Effector memory CD8-positive, alpha-beta T cell (primary cell): Measurements from ENCODE around the gene MFSD8.
"Not testable (repeated sequence)": the region's sequence is repeated elsewhere in the genome, so short reads cannot be mapped to it uniquely, and the experiment has no call there.

ENCODE experiments used
- ATAC-seq: fragments of 150-1000 bp; cut with Tn5 transposase; replicated peaks from 2 replicates; pipeline ENCODE4 v1.10.0; 2021; ENCODE audit warnings: mild to moderate bottlenecking, moderate library complexity
- DNase-seq, 3 experiments: peaks; one replicate each; pipeline ENCODE4 v3.0.0; 2021
- H3K27ac Mint-ChIP-seq, 2 donors: one replicate each; pipeline ENCODE4 v1.8.0; 2022; ENCODE audit warnings: mild to moderate bottlenecking in 2 of 2, mixed read lengths in 2 of 2, moderate library complexity in 2 of 2
- H3K27me3 Mint-ChIP-seq, 2 donors: one replicate each; pipeline ENCODE4 v1.8.0; 2022; ENCODE audit warnings: mixed read lengths in 2 of 2
- H3K36me3 Mint-ChIP-seq: one replicate; pipeline ENCODE4 v1.8.0; 2022; ENCODE audit warnings: mild to moderate bottlenecking, moderate library complexity, mixed read lengths; ENCODE audit not compliant: insufficient read depth
- H3K4me1 Mint-ChIP-seq, 2 donors: one replicate each; pipeline ENCODE4 v1.8.0; 2022; ENCODE audit warnings: low read depth in 2 of 2, mixed read lengths in 2 of 2
- H3K4me3 Mint-ChIP-seq, 2 donors: one replicate each; pipeline ENCODE4 v1.8.0; 2022; ENCODE audit warnings: mild to moderate bottlenecking in 2 of 2, mixed read lengths in 2 of 2, moderate library complexity in 2 of 2
- H3K9me3 Mint-ChIP-seq, 2 donors: one replicate each; pipeline ENCODE4 v1.8.0; 2022; ENCODE audit warnings: mixed read lengths in 2 of 2

Gene MFSD8

GRCh38 chr4:127917151-127917550 is 47.8 kb downstream of the MFSD8 start:
- Mint-ChIP-seq H3K27me3 (no peaks in the 10 kb centered on the region), H3K4me1 (peaks cover 0 to 3% of the 10 kb centered on the region in 2 donors), H3K9me3 (no peaks in the 10 kb centered on the region), H3K4me3 (no peak overlapping the region), H3K27ac (no peak overlapping the region), H3K36me3 (peaks cover 20% of the 10 kb centered on the region)
- DNase-seq, result no peak
- ATAC-seq, result no peak

- H3K4me1 Mint-ChIP-seq, result peaks cover 0 to 3% of the 10 kb centered on the region in 2 donors
- no peak overlapping the region for H3K27ac Mint-ChIP-seq
- no peaks in the 10 kb centered on the region for H3K9me3 Mint-ChIP-seq
- no peak for DNase-seq
- no peaks in the 10 kb centered on the region for H3K27me3 Mint-ChIP-seq
- ATAC-seq, result no peak
- peaks cover 19% of the 10 kb centered on the region for H3K36me3 Mint-ChIP-seq
- H3K4me3 Mint-ChIP-seq, result no peak overlapping the region
Measured at GRCh38 chr4:127916512-127916911, 48.5 kb downstream of the MFSD8 start.

GRCh38 chr4:127905029-127905428 is 59.9 kb downstream of the MFSD8 start:
- H3K27ac Mint-ChIP-seq, result no peak overlapping the region
- no peaks in the 10 kb centered on the region for H3K27me3 Mint-ChIP-seq
- H3K36me3 Mint-ChIP-seq, result no peaks in the 10 kb centered on the region
- H3K4me3 Mint-ChIP-seq, result no peak overlapping the region
- H3K4me1 Mint-ChIP-seq, result no peaks in the 10 kb centered on the region
- no peak for ATAC-seq
- no peaks in the 10 kb centered on the region for H3K9me3 Mint-ChIP-seq
- no peak for DNase-seq

- H3K27me3 Mint-ChIP-seq, H3K4me1 Mint-ChIP-seq, H3K9me3 Mint-ChIP-seq, H3K27ac Mint-ChIP-seq, H3K4me3 Mint-ChIP-seq, H3K36me3 Mint-ChIP-seq, DNase-seq, ATAC-seq: not testable (repeated sequence)
Measured at GRCh38 chr4:127899682-127900081, 65.3 kb downstream of the MFSD8 start.

- H3K27ac Mint-ChIP-seq, result no peak overlapping the region
- peaks cover 5% of the 10 kb centered on the region for H3K36me3 Mint-ChIP-seq
- no peaks in the 10 kb centered on the region for H3K4me1 Mint-ChIP-seq
- no peaks in the 10 kb centered on the region for H3K27me3 Mint-ChIP-seq
- ATAC-seq (no peak), DNase-seq (no peak)
- H3K4me3 Mint-ChIP-seq, result no peak overlapping the region
- H3K9me3 Mint-ChIP-seq, result no peaks in the 10 kb centered on the region
Measured at GRCh38 chr4:127896528-127896927, 68.4 kb downstream of the MFSD8 start.

GRCh38 chr4:127896069-127896468 is 68.9 kb downstream of the MFSD8 start:
- H3K9me3 Mint-ChIP-seq, result no peaks in the 10 kb centered on the region
- DNase-seq, result no peak
- ATAC-seq, result no peak
- H3K27me3 Mint-ChIP-seq, result no peaks in the 10 kb centered on the region
- peaks cover 5% of the 10 kb centered on the region for H3K36me3 Mint-ChIP-seq
- H3K4me3 Mint-ChIP-seq, result no peak overlapping the region
- no peaks in the 10 kb centered on the region for H3K4me1 Mint-ChIP-seq
- no peak overlapping the region for H3K27ac Mint-ChIP-seq

- Mint-ChIP-seq H3K27me3 (no peaks in the 10 kb centered on the region), H3K4me1 (no peaks in the 10 kb centered on the region), H3K4me3 (no peak overlapping the region), H3K36me3 (peaks cover 5% of the 10 kb centered on the region), H3K27ac (no peak overlapping the region), H3K9me3 (no peaks in the 10 kb centered on the region)
- DNase-seq (no peak), ATAC-seq (no peak)
Measured at GRCh38 chr4:127889903-127890302, 75.1 kb downstream of the MFSD8 start.

GRCh38 chr4:127888559-127888958 is 76.4 kb downstream of the MFSD8 start:
- Mint-ChIP-seq H3K4me1 (no peaks in the 10 kb centered on the region), H3K4me3 (no peak overlapping the region), H3K27me3 (no peaks in the 10 kb centered on the region), H3K36me3 (no peaks in the 10 kb centered on the region), H3K27ac (peak overlapping the region in 1 of 2 donors; percentile 15), H3K9me3 (no peaks in the 10 kb centered on the region)
- DNase-seq (no peak), ATAC-seq (no peak)

GRCh38 chr4:127881563-127881864 is 83.5 kb downstream of the MFSD8 start:
- ATAC-seq, result peak; percentile 4
- H3K27me3 Mint-ChIP-seq, result no peaks in the 10 kb centered on the region
- no peak for DNase-seq
- H3K27ac Mint-ChIP-seq, result peak overlapping the region; percentile 98
- H3K9me3 Mint-ChIP-seq, result no peaks in the 10 kb centered on the region
- peaks cover 16% of the 10 kb centered on the region for H3K36me3 Mint-ChIP-seq
- peak overlapping the region; percentile 100 for H3K4me3 Mint-ChIP-seq
- peaks cover 11 to 18% of the 10 kb centered on the region in 2 donors for H3K4me1 Mint-ChIP-seq

- H3K4me3 Mint-ChIP-seq, result peak within 1 kb of the TSS; percentile 100
- H3K9me3 Mint-ChIP-seq, result no peaks in the 10 kb centered on the region
- no peaks in the 10 kb centered on the region for H3K27me3 Mint-ChIP-seq
- H3K27ac Mint-ChIP-seq, result peak within 1 kb of the TSS; percentile 98
- DNase-seq, result peak; percentile 91 to 93 (median 93)
- H3K4me1 Mint-ChIP-seq, result peaks cover 11 to 18% of the 10 kb centered on the region in 2 donors
- ATAC-seq, result peak; percentile 94
- H3K36me3 Mint-ChIP-seq, result peaks cover 16% of the 10 kb centered on the region
Measured at GRCh38 chr4:127880763-127881562, 84.0 kb downstream of the MFSD8 start, which contains the start of gene PLK4. Gene PLK4 (plus strand): TSS chr4:127880893. CDS start chr4:127881135, 242 bp downstream.

- Mint-ChIP-seq H3K9me3 (no peaks in the 10 kb centered on the region), H3K27ac (no peak overlapping the region), H3K4me3 (no peak overlapping the region), H3K4me1 (peaks cover 6 to 8% of the 10 kb centered on the region in 2 donors), H3K27me3 (no peaks in the 10 kb centered on the region), H3K36me3 (peaks cover 13% of the 10 kb centered on the region)
- ATAC-seq, result no peak
- no peak for DNase-seq
Measured at GRCh38 chr4:127875791-127876190, 89.2 kb downstream of the MFSD8 start.

GRCh38 chr4:127870688-127871087 is 94.3 kb downstream of the MFSD8 start:
- no peak overlapping the region for H3K4me3 Mint-ChIP-seq
- H3K9me3 Mint-ChIP-seq, result no peaks in the 10 kb centered on the region
- no peaks in the 10 kb centered on the region for H3K4me1 Mint-ChIP-seq
- DNase-seq (no peak), ATAC-seq (no peak)
- no peak overlapping the region for H3K27ac Mint-ChIP-seq
- H3K36me3 Mint-ChIP-seq, result no peaks in the 10 kb centered on the region
- H3K27me3 Mint-ChIP-seq, result no peaks in the 10 kb centered on the region

GRCh38 chr4:127870281-127870680 is 94.7 kb downstream of the MFSD8 start:
- ATAC-seq (no peak), DNase-seq (no peak)
- H3K4me1 Mint-ChIP-seq, result no peaks in the 10 kb centered on the region
- H3K27ac Mint-ChIP-seq, result no peak overlapping the region
- no peaks in the 10 kb centered on the region for H3K9me3 Mint-ChIP-seq
- H3K36me3 Mint-ChIP-seq, result no peaks in the 10 kb centered on the region
- no peaks in the 10 kb centered on the region for H3K27me3 Mint-ChIP-seq
- no peak overlapping the region for H3K4me3 Mint-ChIP-seq

- Mint-ChIP-seq H3K27me3 (no peaks in the 10 kb centered on the region), H3K4me3 (no peak overlapping the region), H3K27ac (no peak overlapping the region), H3K4me1 (no peaks in the 10 kb centered on the region), H3K9me3 (no peaks in the 10 kb centered on the region), H3K36me3 (no peaks in the 10 kb centered on the region)
- ATAC-seq (no peak), DNase-seq (no peak)
Measured at GRCh38 chr4:127868196-127868595, 96.8 kb downstream of the MFSD8 start.
